AG09319 (cell line): ENCODE data around the gene C9orf152.

Source experiments
- DNase-seq: peaks from one replicate; pipeline ENCODE4 v3.0.0-alpha.2; 2010; ENCODE audit warnings: low read depth; ENCODE audit errors: extremely low read depth
- CTCF ChIP-seq: IDR thresholded peaks from 2 replicates; pipeline ENCODE4 v1.5.1; 2011; ENCODE audit warnings: low read depth, mild to moderate bottlenecking, inconsistent platforms, low read length, moderate library complexity

C9orf152 gene

DNA sequence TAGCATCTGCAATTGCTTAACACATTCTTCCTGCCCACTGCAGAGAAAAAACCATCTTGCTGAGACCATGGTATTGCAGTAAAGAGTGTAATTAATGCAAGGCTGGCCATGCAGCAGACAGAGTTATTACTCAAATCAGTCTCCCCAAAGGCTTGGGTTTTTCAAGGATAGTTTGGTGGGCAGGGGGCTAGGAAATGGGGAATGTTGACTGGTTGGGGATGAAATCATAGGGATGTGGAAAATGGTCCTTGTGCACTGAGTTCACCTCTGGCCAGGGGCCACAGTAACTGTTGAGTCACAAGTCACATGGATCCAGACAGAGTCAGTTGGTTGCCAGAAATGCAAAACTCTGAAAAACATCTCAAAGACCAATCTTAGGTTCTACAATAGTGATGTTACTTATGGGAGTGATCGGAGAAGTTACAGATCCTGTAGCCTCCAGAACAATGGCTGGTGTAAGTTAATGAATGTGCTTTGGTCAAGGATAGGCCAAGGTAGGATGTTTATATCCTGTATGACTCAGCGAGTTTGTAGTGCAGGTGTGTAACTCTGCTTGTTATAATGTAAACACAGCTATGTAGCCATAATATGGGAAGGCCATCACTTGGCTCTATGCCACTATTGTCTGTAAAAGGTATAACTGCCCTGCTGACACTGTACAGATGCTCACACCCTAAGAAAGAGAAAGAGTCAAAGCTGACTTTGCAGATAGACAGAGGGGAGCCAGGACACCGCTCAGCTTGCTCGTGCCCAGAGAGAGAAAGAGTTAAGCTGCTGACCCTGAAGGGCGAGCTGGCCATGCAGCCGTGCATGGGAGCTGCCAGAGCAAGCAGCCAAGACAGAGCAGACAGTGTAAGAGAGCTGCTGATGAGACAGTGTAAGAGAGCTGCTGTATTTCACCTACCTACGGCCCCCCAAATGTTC is 27.2 kb downstream of the C9orf152 start:
- no peak for TF ChIP-seq CTCF
- DNase-seq = no peak

DNA sequence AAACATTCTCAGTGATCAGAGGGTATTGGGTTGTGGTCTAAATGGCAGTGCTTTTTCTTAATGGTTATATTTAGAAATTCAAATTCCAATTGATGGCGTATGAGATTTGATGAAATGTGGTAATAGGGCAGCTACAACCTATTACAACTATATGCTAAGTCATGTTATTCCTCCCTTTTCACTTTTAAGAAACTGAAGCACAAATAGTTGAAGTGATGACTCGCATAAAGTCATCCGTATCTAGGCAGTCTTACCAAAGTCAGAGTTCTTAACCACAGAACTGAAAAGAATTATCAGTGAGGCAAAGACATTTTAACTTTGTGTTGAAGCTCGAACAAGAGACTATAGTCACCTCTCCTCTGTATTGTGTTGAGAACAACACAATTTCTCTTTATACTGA is 28.2 kb downstream of the C9orf152 start:
- TF ChIP-seq CTCF = no peak
- DNase-seq = no peak

GRCh38 chr9:110178281-110178680 is 29.7 kb downstream of the C9orf152 start:
- TF ChIP-seq CTCF = no peak

DNA sequence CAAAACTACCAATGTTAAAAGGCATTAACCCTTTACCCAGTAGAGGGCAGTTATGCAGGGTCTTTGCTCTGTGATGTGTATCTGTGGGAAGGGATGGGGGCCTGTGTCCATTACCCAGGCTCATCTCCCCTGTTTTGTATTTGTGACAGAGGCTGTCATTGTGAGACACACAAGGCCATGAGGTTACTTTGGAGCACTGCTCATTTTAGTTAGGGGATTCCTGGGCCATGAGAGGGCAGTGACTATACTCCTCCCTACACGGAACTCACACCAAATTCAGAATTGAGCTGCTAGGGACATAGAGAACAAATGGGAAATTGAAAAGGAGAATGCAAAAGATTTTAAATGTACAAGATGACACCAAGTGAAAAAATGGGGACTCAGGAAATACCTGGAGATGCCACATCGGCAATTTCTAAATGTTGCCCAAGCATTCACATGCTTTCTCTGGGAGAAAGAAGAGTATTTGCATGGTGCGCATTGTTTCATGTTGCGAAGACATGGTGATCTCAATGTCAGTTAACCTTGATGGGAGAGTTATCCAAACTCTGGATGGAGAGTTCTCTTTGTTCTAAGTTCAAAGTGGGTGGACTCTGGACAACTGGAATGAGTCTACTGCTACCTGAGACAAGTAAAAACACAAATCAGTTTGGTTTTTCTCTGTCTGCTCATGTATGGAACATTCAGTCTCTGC is 32.5 kb downstream of the C9orf152 start:
- TF ChIP-seq CTCF = no peak
- no peak for DNase-seq

More at GRCh38 chr9:110178281-110178680, 29.7 kb downstream of the C9orf152 start:
- no peak for DNase-seq

- DNase-seq = no peak
- no peak for TF ChIP-seq CTCF
These were observed 34.7 kb downstream of the C9orf152 start for GRCh38 chr9:110173322-110173642.

DNA sequence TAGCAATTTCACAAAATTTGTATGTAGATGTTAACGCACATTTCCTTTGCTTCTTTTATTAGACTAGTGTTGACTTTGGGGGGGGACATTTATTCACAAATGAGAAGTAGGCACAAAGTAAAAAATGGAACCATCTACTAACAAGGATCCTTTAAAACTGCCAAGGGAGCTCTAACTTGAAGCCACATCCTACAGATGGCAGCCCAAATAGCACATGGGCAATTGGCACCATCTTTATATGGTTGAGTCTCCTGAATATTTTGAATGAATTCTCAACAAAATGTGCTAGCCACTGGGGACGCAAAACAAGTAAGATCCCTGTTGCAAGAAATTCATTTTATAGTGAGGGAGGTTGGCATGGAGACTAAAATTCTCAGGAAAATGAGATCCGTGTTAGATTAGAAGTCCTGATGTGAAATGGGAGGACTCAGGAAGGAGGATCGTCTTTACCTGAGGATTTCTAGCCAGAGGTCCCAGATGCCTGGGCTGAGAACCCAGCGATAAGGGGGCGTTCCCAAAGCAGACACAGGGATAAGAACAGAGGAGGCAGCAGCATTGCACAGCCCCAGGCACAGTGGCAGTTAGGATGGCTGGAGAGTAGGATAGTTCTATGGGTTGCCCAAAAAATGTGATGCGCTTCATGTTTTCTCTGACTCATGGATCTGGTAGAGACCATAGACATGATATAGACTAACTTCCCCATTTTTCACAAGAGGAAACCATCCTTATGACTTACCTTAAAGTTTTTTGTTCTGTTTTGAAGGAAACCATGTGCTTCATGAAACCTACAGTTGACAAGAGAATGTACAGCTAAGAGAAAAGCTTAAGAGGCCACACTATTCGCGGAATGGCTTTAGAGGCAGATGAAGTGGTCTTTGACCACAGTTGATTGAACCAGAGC is 37.4 kb downstream of the C9orf152 start:
- no peak for TF ChIP-seq CTCF
- no peak for DNase-seq
